ENCODE data around the gene SEC61A2. TPM values are rescaled to one million over a fixed set of nuclear protein-coding genes. Genes with fewer than 3 reads are reported as not detected.
A peak's percentile ranks its signal among the peaks of the same experiment; 100 is the strongest.

Gene SEC61A2
- 39.1 and 39.6 TPM in 2 replicates for total RNA-seq (ENCODE audit: low replicate concordance)

DNA sequence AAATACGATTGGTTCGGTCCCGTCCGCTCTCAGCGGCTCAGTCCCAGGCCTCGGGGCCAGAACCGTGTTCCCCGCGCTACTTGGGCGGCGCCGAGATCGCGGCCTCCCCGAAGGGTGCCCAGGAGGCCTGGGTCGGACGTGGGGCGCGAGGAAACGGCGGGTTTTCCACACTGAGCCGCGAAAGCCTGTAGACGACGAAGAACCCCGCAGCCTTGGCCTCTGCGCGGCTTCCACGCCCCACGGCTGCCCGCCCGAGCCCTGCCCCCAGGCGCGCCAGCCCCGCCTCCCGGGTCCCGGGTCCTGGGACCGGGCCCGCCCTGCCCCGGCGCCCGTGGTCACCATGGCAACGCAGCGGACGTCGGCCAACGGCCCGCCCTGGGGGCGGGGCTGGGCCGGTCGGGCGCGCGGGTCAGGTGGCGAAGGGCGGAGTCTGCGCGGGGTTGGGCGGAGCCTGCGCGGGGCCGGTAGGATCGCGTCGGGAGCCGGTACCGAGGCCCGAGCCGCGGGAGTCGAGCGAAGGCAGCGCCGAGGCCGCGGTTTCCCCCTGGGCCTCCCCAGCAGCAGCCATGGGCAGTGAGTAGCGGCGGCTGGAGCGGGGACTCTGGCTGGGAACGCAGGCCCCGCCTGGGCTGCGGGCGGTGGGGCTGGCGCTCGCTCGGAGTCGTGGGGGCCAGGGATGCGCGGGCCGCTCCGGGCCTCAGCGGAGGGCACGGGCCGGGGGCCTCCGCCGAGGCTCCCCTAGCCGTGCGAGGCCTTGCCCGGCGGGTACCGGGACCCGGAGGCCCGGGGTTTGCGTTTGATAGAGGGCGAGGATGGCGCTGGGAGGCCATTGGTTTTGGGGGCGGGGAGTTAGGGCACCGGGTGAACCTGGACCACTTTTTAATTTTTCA, at the start of gene SEC61A2:
Gene SEC61A2 (plus strand): TSS at position 456 of the 890 bp plus-strand sequence. CDS start 111 bp downstream, at position 567.
- Mint-ChIP-seq H3K27me3 (ENCODE audit: insufficient read depth, low read depth) (peaks cover 2% of the 10 kb centered on the region), H3K4me3 (peak within 1 kb of the TSS; percentile 95), H3K27ac (no peak within 1 kb of the TSS), H3K36me3 (peaks cover 20% of the 10 kb centered on the region), H3K9me3 (no peaks in the 10 kb centered on the region), H3K4me1 (peaks cover 11% of the 10 kb centered on the region)
- H3K27ac ChIP-seq, result no peak within 1 kb of the TSS
- peaks cover 27% of the 10 kb centered on the region for H3K79me2 ChIP-seq (ENCODE audit: low read depth)
- H3K4me3 ChIP-seq, result peak within 1 kb of the TSS; percentile 98
- no peaks in the 10 kb centered on the region for H3K27me3 ChIP-seq
- no peaks in the 10 kb centered on the region for H3K9me3 ChIP-seq (ENCODE audit: low read depth)
- peak within 1 kb of the TSS; percentile 98 for H2AFZ ChIP-seq (replicated peaks)
- DNase-seq (ENCODE audit: low spot score), result peak; percentile 98
- H3K4me1 ChIP-seq, result no peaks in the 10 kb centered on the region
- H3K9ac ChIP-seq, result peak within 1 kb of the TSS; percentile 81
- H3F3A ChIP-seq (ENCODE audit: low read depth), result peaks cover 22% of the 10 kb centered on the region
- peaks cover 12% of the 10 kb centered on the region for H4K20me1 ChIP-seq (ENCODE audit: low read depth)
- TF ChIP-seq EZH2 (IDR thresholded peaks at IDR 0.05), result no peak
- TF ChIP-seq, protein P1, sequence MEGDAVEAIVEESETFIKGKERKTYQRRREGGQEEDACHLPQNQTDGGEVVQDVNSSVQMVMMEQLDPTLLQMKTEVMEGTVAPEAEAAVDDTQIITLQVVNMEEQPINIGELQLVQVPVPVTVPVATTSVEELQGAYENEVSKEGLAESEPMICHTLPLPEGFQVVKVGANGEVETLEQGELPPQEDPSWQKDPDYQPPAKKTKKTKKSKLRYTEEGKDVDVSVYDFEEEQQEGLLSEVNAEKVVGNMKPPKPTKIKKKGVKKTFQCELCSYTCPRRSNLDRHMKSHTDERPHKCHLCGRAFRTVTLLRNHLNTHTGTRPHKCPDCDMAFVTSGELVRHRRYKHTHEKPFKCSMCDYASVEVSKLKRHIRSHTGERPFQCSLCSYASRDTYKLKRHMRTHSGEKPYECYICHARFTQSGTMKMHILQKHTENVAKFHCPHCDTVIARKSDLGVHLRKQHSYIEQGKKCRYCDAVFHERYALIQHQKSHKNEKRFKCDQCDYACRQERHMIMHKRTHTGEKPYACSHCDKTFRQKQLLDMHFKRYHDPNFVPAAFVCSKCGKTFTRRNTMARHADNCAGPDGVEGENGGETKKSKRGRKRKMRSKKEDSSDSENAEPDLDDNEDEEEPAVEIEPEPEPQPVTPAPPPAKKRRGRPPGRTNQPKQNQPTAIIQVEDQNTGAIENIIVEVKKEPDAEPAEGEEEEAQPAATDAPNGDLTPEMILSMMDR (IDR thresholded peaks at IDR 0.05), result no peak
- no peak for TF ChIP-seq EZH2phosphoT487 (IDR thresholded peaks at IDR 0.05)
- no peaks in the 10 kb centered on the region for H3K36me3 ChIP-seq
- H3K4me2 ChIP-seq, result peak within 1 kb of the TSS; percentile 82

DNA sequence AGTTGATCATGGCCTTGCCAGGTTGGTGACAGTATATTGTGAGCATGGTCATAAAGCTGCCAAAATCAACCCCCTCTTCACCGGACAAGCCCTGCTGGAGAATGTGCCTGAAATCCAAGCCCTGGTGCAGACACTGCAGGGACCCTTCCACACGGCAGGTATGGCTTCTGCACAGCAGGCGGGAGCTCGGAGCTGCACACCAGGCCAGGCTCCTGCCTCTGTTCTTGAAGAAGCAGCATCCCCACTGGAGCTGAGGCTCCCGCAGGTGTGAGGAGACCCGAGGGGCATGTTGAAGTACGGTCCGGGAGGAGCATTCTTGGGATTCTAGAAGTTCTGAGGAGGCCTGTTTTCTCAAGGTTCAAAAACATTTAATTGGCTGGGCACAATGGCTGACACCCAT, 48.0 kb upstream of the SEC61A2 start:
- TF ChIP-seq EZH2 (IDR thresholded peaks at IDR 0.05) (no peak), EZH2phosphoT487 (IDR thresholded peaks at IDR 0.05) (no peak)
- TF ChIP-seq, protein P1 (IDR thresholded peaks at IDR 0.05), result no peak
- no peaks in the 10 kb centered on the region for H3K27me3 Mint-ChIP-seq (ENCODE audit: insufficient read depth, low read depth)
- Histone ChIP-seq H3F3A (ENCODE audit: low read depth) (no peaks in the 10 kb centered on the region), H3K4me1 (no peaks in the 10 kb centered on the region), H3K9ac (no peak overlapping the region), H3K4me3 (no peak overlapping the region), H2AFZ (replicated peaks) (no peak overlapping the region), H3K4me2 (no peak overlapping the region), H3K27ac (no peak overlapping the region), H4K20me1 (ENCODE audit: low read depth) (no peaks in the 10 kb centered on the region), H3K36me3 (no peaks in the 10 kb centered on the region), H3K9me3 (ENCODE audit: low read depth) (no peaks in the 10 kb centered on the region), H3K79me2 (ENCODE audit: low read depth) (peaks cover 22% of the 10 kb centered on the region), H3K27me3 (no peaks in the 10 kb centered on the region)
- no peak overlapping the region for H3K27ac Mint-ChIP-seq
- DNase-seq (ENCODE audit: low spot score), result no peak
- peaks cover 20% of the 10 kb centered on the region for H3K36me3 Mint-ChIP-seq
- no peaks in the 10 kb centered on the region for H3K4me1 Mint-ChIP-seq
- no peaks in the 10 kb centered on the region for H3K9me3 Mint-ChIP-seq
- H3K4me3 Mint-ChIP-seq, result no peak overlapping the region

DNA sequence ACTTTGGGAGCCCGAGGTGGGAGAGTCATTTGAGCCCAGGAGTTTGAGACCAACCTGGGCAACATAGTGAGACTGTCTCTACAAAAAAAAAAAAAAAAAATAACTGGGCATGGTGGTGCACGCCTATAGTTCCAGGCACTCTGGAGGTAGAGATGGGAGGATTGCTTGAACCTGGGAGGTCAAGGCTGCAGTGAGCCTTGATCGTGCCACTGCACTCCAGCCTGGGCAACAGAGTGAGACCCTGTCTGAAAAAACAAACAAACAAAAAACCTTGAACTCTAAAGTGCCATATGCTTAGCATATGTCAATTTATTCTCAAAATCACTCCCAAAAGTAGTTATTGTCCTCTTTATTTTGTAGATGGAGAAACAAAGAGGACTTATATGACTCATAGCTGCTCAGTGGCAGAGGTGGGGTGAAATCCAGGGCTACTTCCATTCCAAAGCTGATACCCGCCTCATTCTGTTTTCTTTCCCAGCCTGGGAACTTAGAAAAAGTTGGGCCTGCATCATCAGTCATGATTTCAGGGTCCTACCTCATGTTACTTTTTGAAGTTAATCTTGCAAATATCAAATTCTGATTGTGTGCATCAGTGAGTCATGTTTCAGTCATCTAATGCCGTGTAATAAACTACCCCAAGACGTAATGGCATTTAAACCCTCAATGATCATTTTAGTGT, 47.5 kb upstream of the SEC61A2 start:
- H3K27ac Mint-ChIP-seq, result no peak overlapping the region
- H3K9ac ChIP-seq, result no peak overlapping the region
- no peak overlapping the region for H3K4me2 ChIP-seq
- H3K4me3 ChIP-seq, result no peak overlapping the region
- no peaks in the 10 kb centered on the region for H3F3A ChIP-seq (ENCODE audit: low read depth)
- no peaks in the 10 kb centered on the region for H3K9me3 Mint-ChIP-seq
- H3K4me3 Mint-ChIP-seq, result no peak overlapping the region
- H3K27me3 ChIP-seq, result no peaks in the 10 kb centered on the region
- no peaks in the 10 kb centered on the region for H3K27me3 Mint-ChIP-seq (ENCODE audit: insufficient read depth, low read depth)
- H4K20me1 ChIP-seq (ENCODE audit: low read depth), result no peaks in the 10 kb centered on the region
- H3K4me1 Mint-ChIP-seq, result no peaks in the 10 kb centered on the region
- no peak for DNase-seq (ENCODE audit: low spot score)
- no peak overlapping the region for H3K27ac ChIP-seq
- H3K36me3 ChIP-seq, result no peaks in the 10 kb centered on the region
- TF ChIP-seq, protein P1 (IDR thresholded peaks at IDR 0.05), result no peak
- TF ChIP-seq EZH2phosphoT487 (IDR thresholded peaks at IDR 0.05) (no peak), EZH2 (IDR thresholded peaks at IDR 0.05) (no peak)
- H3K36me3 Mint-ChIP-seq, result peaks cover 22% of the 10 kb centered on the region
- H3K9me3 ChIP-seq (ENCODE audit: low read depth), result no peaks in the 10 kb centered on the region
- no peak overlapping the region for H2AFZ ChIP-seq (replicated peaks)
- H3K79me2 ChIP-seq (ENCODE audit: low read depth), result peaks cover 21% of the 10 kb centered on the region
- H3K4me1 ChIP-seq, result no peaks in the 10 kb centered on the region

Measured in neural progenitor cell (in vitro differentiated cells).